Measurements from ENCODE around the gene TFCP2L1.
"Not testable (repeated sequence)": the region's sequence is repeated elsewhere in the genome, so short reads cannot be mapped to it uniquely, and the experiment has no call there.

TFCP2L1 gene

DNA sequence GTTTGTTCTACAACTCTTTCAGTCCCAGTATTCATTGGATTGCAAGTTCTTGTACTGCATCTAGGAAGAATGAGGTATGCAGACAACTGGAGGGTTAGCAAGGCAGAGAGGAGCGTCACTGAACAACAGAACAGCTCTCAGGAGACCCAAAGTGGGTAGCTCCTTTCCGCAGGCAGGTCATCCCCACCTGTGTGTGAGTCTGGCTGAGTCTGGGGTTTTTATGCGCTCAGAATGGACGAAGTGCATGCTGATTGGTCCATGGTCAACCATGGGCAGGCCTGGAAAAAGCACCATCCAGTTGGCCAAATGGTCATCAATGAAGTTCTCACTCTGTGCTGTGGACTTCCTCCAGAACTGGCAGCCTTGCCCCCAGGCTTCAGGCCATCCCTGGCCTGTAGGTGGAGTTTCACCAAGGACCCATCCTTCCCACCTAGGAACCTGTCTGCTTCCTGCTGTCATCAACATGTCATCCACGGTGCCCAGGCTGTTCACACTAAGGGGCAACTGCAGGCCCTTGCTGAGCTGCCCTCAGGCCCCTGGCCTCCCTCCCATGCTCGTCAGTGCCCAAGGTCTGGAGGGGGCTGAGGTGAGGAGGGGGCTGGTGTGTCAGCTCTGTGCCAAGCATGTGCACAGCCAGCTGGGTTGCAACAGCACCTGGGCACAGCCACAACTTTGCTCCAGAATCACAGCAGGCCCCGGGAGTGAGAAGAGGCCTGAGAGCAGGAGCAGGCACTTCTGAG, 11.1 kb upstream of the TFCP2L1 start:
- DNase-seq (ENCODE audit: low read depth in 2 of 2), result no peak

GRCh38 chr2:121294881-121295840, 10.2 kb upstream of the TFCP2L1 start:
- DNase-seq (ENCODE audit: low read depth in 2 of 2), result no peak

DNA sequence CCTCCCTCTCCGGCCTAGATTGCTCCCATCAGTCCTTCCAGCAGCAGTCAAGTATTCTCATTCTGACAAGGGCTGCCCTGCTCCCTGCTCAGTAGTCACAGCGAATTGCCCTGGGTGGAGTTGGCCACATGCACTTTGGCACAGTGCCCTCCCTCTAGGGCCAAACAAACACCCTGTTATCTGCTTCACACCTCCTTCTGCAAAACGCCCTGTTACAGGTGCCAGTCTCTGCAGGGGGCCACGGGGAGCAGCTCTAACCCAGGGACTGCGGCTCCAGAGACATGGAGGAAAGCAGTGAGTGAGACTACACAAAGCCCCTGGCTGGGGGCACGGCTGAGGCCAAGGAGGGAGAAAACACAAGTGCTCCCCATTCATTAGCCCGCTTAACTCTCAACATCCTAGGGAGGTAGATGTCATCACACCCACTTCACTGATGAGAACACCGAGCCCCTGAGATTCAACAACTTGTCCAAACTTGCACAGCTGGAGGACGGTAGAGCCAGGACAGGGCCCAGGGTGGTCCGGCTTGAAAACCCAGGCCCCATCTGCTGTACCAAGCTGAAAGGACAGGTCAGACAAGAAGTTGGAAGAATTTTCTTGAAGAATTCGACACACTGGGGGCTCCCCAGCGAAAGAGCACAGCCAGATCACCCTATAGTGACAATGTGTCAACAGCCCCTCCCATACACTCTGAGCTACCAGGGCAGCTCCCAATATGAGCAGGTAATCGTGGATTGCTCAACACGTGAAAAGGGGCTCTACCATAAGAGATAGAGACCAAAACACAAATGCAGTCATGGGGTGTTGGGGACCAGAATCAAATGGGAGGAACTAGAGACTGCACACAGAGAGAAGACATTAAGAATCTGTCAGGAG, 8.7 kb upstream of the TFCP2L1 start:
- no peak for DNase-seq (ENCODE audit: low read depth in 2 of 2)

- no peak for DNase-seq (ENCODE audit: low read depth in 2 of 2)
Observed at GRCh38 chr2:121291251-121291580, 6.2 kb upstream of the TFCP2L1 start.

- DNase-seq (ENCODE audit: low read depth in 2 of 2), result no peak
Observed at GRCh38 chr2:121289271-121289670, 4.3 kb upstream of the TFCP2L1 start.

DNA sequence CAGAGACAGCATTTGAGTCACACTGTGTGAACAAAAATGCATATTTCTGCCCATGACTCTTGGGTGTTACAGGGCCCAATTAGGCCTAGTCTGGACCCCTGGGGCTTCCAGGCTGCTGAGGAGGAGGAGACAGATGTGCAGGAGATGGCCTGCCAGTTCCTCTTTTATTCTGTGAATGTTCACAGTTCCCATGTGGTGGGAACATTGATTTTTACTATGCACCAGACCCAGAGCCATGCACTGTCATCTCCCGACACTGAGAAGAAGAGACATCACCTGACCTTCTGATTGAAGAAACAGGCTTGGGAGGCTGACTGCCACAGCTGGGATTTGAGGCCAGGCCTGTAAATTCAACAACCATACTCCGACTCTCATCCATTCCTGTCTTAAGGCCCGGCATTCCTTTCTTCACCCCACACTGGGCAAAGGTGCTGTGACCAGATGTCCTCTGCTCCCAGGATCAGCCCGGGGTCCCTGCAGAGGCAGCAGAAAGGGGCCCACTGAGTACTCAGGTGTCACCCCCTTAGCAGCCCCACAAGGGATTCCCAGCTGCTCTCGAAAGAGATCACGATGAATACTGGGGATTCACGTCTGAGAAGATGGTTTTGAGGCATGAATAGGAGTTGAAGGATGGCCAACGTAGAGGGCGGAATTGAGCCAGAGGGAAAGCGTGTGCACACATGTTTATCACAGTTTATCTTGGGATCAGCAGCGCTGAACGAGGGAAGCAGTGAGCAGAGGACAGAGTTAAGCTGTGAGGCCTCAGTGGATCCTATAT, 3.6 kb upstream of the TFCP2L1 start:
- no peak for DNase-seq (ENCODE audit: low read depth in 2 of 2)

- DNase-seq (ENCODE audit: low read depth in 2 of 2), result no peak
Observed at GRCh38 chr2:121287956-121288355, 3.0 kb upstream of the TFCP2L1 start.

GRCh38 chr2:121287146-121287798, 2.3 kb upstream of the TFCP2L1 start:
- no peak for DNase-seq (ENCODE audit: low read depth in 2 of 2)

GRCh38 chr2:121286506-121286905, 1.5 kb upstream of the TFCP2L1 start:
- DNase-seq (ENCODE audit: low read depth in 2 of 2), result no peak

DNA sequence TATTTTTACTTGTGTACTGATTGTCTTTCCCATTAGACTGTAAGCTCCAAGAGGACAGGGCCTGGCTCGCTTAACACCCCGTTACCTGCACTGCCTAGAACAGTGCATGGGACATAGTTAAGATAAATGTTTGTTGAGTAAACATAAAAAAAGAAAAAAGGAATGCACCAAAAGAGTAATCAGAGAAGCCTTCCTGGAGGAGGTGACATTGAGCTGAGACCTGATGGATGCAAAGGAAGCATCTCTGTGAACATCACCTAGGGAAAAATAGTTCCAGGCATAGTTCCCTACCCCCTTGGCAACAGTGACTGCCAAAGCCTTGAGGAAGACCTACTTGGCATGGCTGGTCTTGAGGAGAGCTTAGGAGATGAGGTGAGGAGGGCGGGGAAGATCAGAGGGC, 924 bp upstream of the TFCP2L1 start:
- DNase-seq (ENCODE audit: low read depth in 2 of 2), result no peak

DNA sequence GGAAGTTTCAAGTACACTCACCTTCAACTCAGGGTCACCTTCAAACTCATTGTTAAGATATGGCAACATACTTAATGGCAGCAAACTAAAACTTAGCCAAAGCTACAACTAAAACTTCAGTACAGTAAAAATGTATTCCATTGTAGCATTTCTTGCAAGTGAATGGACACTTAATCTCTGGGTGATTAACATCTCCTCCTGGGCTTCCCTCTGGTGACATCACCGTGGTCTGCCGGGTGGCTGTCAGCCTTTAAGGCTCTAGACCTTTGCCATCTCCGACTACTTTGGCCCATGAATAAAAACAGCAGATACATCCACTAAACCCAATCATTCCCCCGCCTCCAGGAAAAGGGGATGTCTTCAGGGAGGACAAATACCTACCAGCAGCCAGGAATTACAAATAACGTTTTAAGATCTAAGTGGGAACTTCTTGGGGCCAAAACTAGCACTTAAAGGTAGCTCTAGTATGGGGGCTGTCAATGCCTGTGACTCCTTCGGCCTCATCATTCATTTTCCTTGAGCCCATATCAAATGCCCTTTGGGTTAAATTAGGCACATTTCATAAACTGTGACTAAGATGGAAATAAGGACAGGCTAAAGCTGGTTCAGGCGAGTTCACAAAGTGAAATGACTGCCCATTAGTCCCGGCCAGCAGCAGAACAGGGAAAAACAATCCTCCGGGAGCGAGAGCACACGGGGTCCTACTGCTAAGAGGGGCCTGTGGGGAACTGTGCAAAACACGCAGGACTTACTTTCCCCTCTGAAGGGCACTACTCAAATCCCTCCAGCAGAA, 1.1 kb downstream of the TFCP2L1 start:
- DNase-seq (ENCODE audit: low read depth in 2 of 2), result no peak

DNA sequence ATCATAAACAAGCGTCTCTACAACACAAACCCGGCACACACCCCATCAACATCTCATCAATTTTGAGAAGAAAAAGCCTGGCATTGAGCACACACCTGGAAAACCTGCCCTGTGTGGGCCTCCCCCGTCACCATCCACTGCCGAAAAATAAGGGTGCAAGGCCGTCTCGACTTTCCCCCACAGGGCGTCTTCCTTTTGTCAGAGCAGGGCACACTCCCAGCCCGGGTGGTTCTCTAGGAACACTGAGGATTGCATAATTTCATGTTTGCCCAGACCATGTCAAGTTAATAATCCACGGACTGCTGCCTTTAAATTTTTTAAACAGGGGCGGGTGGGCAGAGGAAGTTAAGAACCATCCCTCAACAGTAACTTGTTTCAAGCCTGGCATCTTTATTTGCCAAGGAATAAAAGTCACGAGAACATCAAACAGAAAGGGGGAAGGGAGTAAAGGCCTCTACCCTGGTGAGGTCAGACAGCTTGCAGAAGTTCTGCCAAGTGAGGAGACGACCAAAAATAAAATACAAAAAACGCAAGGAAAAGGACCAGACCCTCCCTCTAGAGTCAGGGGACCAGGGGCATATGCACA, 2.1 kb downstream of the TFCP2L1 start:
- DNase-seq (ENCODE audit: low read depth in 2 of 2), result no peak

DNA sequence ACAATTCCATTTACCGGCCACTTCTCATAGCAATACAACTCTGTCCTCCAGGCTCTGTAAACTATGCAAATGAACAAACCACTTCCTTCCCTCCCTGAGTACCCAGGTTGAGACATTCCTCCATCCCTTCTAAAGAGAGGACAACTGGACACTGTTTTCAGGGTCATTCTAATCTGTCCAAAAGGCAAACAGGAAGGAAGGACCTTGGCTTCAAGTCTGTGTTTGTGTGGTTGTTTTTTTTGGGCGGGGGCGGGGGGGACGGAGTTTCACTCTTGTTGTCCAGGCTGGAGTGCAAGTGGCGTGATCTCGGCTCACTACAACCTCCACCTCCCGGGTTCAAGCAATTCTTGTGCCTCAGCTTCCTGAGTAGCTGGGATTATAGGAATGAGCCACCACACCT, 3.3 kb downstream of the TFCP2L1 start:
- DNase-seq (ENCODE audit: low read depth in 2 of 2), result no peak

DNA sequence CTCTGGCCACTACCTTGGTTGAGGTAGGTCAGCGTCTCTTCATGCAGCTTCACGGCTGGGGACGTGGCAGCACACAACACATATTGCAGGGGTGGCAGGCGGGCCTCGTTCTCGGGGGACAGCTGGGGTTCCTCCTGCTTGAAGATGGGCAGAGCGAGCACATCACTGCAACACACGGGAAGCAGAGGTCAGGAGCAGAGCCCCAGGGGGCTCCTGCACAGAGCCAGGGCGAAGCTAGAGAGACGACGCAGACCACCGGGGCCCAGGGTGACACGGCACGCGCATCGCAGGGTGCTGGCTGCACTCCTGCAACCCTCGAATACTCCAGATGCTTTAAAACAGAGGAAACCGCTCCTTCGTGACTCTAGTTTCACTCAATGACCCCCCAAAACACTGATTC, 3.9 kb downstream of the TFCP2L1 start:
- no peak for DNase-seq (ENCODE audit: low read depth in 2 of 2)

- no peak for DNase-seq (ENCODE audit: low read depth in 2 of 2)
Observed at GRCh38 chr2:121279476-121280220, 5.4 kb downstream of the TFCP2L1 start.

DNA sequence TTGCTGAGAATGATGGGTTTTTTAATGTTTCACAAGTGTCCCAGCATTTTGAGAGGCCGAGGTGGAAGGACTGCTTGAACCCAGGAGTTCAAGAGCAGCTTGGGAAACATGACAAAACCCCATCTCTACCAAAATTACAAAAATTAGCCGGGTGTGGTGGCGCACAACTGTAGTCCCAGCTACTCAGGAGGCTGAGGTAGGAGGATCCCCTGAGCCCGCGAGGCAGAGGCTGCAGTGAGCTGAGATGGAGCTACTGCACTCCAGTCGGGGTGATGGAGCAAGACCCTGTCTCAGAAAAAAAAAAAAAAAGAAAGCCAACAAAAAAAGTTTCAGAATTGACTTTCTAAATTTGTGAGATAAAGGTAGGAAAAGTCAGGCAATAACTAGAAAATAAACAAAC, 8.7 kb downstream of the TFCP2L1 start:
- DNase-seq (ENCODE audit: low read depth in 2 of 2), result no peak

DNA sequence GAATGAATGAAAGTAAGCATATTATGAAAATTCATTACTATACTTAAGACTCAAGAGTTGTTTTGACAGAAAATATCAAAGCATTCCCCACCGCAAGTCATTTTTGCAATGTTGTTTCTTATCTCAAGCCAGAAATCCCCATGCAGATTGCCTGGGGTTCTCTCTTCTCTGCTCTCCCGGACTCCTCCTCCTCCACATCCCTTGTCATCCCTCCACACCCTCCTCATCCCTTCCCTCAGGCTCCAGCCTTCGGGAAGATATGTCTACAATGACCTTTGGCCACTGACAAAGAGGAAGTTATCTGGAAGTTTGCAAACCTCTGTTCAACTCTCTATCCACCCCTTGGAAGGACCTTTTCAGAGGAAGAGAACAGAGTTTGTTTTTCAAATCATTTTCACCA, 11.9 kb downstream of the TFCP2L1 start:
- DNase-seq (ENCODE audit: low read depth in 2 of 2), result no peak

DNA sequence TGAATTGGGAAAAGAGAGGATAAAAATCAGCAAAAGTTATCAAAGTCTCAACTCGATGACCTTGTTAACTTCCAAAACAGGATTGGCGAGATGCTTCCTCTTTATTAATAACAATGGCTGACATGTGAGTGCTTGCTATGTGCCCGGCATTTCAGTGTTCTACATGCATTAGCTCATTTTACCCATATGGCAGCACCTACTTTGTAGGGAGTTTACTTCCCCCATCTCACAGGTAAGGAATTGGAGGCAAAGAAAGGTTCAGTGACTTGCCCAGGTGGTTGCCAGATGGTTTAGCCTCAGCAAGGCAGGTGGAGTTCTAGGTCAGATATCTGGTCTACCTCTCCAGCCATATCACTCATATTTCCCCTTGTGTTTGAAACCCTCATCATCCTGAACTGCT, 12.4 kb downstream of the TFCP2L1 start:
- DNase-seq (ENCODE audit: low read depth in 2 of 2), result no peak

DNA sequence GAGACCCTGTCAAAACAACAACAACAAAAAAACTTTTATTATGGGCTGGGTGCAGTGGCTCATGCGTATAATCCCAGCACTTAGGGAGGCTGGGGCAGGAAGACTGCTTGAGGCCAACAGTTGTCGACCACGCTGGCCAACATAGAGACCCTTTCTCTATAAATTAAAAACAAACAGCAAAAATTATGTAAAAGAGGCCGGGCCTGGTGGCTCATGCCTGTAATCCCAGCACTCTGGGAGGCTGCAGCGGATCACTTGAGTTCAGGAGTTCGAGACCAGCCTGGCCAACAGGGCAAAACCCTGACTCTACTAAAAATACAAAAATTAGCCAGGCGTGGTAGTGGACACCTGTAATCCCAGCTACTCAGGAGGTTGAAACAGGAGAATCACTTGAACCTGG, 15.6 kb downstream of the TFCP2L1 start:
- not testable (repeated sequence) for DNase-seq (ENCODE audit: low read depth in 2 of 2)

Data from activated CD8-positive, alpha-beta memory T cell treated with anti-CD3 and anti-CD28 coated beads for 4 hours (primary cell).